HG03565 (cell line): ENCODE measurements around the gene EFCAB6.

Experiments
- ATAC-seq: cut with Tn5 transposase; IDR thresholded peaks from one replicate; pipeline ENCODE4 v1.9.1; 2021; ENCODE audit warnings: mild to moderate bottlenecking, moderate library complexity; ENCODE audit not compliant: unreplicated experiment

EFCAB6 gene

GRCh38 chr22:43488031-43488866 is 323.9 kb downstream of the EFCAB6 start:
- ATAC-seq = no peak

DNA sequence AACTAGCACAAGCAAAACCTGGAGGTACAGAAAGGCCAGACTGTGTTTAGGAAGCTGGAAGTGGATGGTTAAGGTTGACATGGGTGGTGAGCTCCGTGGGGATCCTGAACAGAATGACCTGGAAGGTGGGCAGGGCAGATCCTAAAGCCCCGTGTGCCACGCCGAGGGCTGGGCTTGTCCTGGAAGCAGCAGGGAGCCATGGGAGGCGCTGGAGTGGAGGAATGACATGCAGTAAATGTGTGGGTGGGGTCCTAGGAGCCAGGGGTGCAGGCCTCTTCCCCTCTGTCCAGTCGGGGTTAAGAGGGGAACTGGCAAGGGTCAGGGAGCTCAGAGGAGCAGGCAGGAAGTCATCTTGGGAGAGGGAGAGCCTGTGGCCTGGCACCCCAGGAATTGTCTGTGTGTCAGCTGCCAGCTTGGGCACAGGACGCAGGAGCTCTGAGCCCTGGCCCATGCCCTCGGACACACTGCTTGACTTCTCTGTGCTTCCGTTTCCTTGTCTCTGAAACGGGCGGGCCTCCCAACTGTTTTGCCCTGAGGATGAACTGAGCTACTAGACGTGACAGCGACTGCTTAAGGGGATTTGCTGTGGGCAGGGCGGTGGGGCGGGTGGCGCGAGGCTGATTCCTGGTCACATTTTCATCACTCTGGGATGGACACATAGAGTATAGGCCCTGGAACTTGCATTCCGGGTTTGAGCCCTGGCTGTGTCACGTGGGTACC is 324.6 kb downstream of the EFCAB6 start:
- ATAC-seq = no peak

DNA sequence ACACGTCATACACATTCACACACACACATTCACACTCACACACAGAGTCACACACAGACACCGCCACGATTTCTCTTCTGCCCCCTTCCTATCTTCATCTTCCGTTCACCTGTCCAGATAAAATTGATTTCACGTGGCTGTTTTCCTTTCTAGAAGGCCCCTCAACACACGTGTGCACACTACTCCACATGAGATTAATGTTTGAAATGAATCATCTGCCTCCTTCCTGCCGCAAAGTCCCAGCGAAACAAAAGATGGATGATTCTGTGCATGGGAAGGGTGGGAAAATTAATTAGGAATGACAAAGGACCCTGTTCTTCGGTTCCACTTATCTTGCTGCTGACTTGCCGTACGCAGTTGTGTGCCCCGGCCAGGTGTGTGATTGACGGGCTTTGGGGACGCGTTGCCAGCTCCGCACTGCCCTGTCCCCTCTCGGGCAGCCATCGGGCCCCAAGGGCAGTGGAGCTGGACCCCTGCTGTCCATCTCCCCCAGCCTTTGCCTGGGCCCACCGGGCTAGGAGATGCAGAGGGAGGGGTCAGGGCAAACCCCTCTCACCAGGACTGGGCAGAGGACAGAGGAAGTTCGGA is 326.5 kb downstream of the EFCAB6 start:
- ATAC-seq = no peak

DNA sequence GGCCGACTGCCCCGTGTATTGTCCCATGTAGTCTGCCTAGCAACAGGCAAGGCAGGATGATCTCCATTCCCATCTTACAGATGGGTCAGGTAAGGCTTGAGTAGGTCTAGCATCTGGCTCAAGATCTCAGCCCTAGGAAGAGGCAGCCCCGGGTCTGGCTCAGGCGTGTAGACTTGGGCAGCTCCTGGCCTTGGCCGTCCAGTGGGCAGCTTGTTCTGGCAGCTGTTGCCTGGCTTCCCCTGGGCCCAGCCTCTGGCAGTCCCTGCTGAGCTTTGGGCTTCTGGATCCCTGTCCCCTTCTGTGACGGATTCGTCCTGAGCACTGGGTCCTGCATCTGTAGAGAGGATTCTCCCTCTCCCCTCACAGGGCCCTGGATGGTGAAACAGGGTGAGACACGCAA is 327.9 kb downstream of the EFCAB6 start:
- ATAC-seq = no peak

GRCh38 chr22:43483669-43484068 is 328.4 kb downstream of the EFCAB6 start:
- no peak for ATAC-seq

GRCh38 chr22:43483266-43483665 is 328.8 kb downstream of the EFCAB6 start:
- ATAC-seq = no peak

DNA sequence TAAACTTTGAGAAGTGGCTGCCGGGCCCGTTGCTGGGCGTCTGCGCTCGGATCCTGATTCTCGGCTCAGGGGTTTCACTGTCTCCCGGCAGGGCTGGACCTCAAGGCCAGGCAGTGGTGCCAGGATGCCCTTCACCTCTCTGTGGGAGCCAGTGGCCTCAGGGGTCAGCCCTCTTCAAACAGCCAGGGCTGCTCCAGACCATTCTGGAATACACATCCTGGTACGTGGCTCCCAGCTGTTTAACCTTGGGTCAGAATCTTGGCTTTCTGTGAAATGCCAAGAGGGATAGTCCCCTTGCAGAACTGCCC is 329.8 kb downstream of the EFCAB6 start:
- ATAC-seq = no peak

GRCh38 chr22:43481568-43482317 is 330.4 kb downstream of the EFCAB6 start:
- ATAC-seq = no peak

GRCh38 chr22:43479962-43480361 is 332.1 kb downstream of the EFCAB6 start:
- ATAC-seq = no peak

GRCh38 chr22:43479301-43479950 is 332.7 kb downstream of the EFCAB6 start:
- no peak for ATAC-seq
